ENCODE results near the gene PCAT6. TPM values are rescaled to one million over a fixed set of nuclear protein-coding genes. Genes with fewer than 3 reads are reported as not detected.

Gene PCAT6
- total and polyA plus RNA-seq, 3 donors from 2014 or later: 11.5 to 80.5 (median 29.4) TPM

DNA sequence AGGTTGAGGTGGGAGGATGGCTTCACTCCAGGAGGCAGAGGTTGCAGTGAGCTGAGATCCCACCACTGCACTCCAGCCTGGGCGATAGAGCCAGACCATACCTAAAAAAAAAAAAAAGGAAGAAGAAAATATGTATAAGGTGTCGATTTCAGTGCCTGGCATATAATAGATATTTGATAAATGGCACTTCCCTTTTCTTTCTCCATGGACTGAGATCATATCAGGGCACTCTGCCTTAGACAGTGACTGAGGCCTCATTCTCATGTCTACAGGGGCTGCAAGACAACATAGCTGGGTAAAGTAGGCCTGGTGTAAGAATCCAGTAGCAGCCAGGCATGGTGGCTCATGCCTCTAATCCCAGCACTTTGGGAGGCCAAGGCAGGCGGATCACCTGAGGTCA, 21.2 kb downstream of the PCAT6 start:
- Histone ChIP-seq H3K27me3 (no peaks in the 10 kb centered on the region), H3K9me3 (no peaks in the 10 kb centered on the region), H3K36me3 (ENCODE audit: low read depth, missing control alignments) (no peaks in the 10 kb centered on the region), H3K4me1 (no peaks in the 10 kb centered on the region), H3K27ac (no peak overlapping the region), H3K4me3 (no peak overlapping the region)
- intact Hi-C loops (cut with DNase I; ENCODE audit: low total_unique reads): no loop called here
- 88 to 93% methylated on average over 2 to 3 of the region's 3 CpGs for WGBS, 2 donors
- TF ChIP-seq POLR2A (IDR thresholded peaks at IDR 0.05): no peak
- no peak for TF ChIP-seq CTCF (IDR thresholded peaks at IDR 0.05)
- DNase-seq: no peak

DNA sequence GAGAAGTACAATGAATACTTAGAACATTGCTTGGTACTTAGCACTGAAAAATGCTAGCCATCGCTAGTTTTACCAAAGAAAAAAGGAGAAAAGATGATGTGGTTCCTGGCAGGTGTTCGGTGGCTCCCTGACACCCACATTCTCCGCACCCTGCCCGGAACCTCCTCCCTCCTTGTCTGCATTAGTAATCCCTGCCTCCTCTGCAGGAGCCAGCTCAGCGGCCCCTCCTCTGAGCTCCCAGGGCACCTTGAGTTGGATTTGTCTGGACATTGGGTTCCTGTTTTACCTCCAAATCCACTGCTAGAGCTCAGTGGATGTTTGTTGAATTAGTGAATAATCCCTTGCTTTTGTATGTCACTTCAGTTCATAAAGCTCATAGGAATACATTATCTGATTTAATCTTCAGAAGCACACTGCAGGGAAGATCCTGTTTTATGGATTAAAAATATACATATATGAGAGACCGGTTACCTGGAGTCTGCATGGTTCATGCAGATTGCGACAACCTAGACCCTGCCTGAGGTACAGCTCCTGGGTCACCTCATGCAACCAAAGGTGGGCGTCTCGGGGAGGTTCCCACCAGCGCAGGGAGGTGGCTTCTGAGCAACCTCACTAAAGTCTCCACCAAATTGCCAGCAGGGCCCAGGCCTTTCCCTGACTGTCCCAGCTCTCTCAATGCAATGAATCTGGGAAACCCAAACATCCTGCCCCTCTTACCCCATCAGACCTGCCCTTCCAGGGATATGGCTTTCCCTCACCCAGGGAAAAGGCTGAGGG, 24.2 kb downstream of the PCAT6 start:
- WGBS, 2 donors: 91 to 92% methylated on average over 9 to 10 of the region's 10 CpGs
- intact Hi-C loops (cut with DNase I; ENCODE audit: low total_unique reads): no loop called here
- no peak for DNase-seq
- no peak overlapping the region for H3K4me3 ChIP-seq
- H3K27ac ChIP-seq: no peak overlapping the region
- H3K4me1 ChIP-seq: no peaks in the 10 kb centered on the region
- H3K36me3 ChIP-seq (ENCODE audit: low read depth, missing control alignments): no peaks in the 10 kb centered on the region
- H3K9me3 ChIP-seq: no peaks in the 10 kb centered on the region
- TF ChIP-seq CTCF (IDR thresholded peaks at IDR 0.05): no peak
- TF ChIP-seq POLR2A (IDR thresholded peaks at IDR 0.05): no peak
- H3K27me3 ChIP-seq: no peaks in the 10 kb centered on the region

GRCh38 chr1:202835548-202836072, 24.9 kb downstream of the PCAT6 start:
- no peaks in the 10 kb centered on the region for H3K27me3 ChIP-seq
- H3K4me3 ChIP-seq: no peak overlapping the region
- WGBS, 2 donors: 51 to 63% methylated on average over 3 of the region's 3 CpGs
- TF ChIP-seq POLR2A (IDR thresholded peaks at IDR 0.05): no peak
- no peaks in the 10 kb centered on the region for H3K4me1 ChIP-seq
- no peak overlapping the region for H3K27ac ChIP-seq
- DNase-seq: no peak
- intact Hi-C loops (cut with DNase I; ENCODE audit: low total_unique reads): no loop called here
- no peaks in the 10 kb centered on the region for H3K9me3 ChIP-seq
- no peaks in the 10 kb centered on the region for H3K36me3 ChIP-seq (ENCODE audit: low read depth, missing control alignments)

DNA sequence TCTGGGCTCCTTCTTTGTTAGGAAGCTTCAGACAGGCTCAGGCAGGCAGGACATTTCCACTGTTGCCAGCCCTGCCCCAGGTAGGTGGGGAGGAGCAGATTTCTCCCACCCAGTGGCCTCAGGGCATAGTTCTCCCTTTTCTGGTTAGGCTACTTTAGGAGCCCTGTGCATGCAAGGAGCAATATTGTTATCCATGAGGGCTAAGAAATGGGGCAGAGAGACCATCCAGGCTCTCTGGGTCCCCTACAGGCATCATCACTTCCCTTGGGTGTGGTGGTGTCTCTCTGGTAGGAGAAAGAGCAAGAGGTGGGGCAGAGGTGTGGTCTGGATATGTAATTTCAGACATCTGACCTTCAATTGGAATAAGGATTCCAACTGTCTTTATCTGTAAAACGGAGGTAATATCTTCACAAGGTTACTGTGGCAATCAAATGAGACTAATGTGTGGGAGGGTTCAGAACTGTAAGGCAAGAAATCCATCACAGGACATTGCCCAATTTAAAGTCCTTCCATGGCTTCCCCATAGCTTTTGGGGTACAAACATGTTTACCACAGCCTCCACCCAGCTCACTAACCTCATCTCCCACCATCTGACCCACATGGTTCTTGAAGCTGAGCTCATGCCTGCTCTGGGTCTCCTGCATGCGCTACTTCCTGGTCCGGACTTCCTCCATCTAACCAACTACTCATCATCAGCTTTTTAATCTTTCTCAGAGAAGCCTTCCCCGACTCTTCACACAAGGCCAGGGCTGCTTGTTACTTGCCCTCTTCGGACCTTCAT, 26.1 kb downstream of the PCAT6 start:
- Histone ChIP-seq H3K27ac (no peak overlapping the region), H3K4me3 (no peak overlapping the region), H3K9me3 (no peaks in the 10 kb centered on the region), H3K36me3 (ENCODE audit: low read depth, missing control alignments) (no peaks in the 10 kb centered on the region), H3K27me3 (no peaks in the 10 kb centered on the region), H3K4me1 (no peaks in the 10 kb centered on the region)
- DNase-seq: no peak
- intact Hi-C loops (cut with DNase I; ENCODE audit: low total_unique reads): no loop called here
- 70 to 71% methylated on average over 5 of the region's 5 CpGs for WGBS, 2 donors
- no peak for TF ChIP-seq CTCF (IDR thresholded peaks at IDR 0.05)
- TF ChIP-seq POLR2A (IDR thresholded peaks at IDR 0.05): no peak

DNA sequence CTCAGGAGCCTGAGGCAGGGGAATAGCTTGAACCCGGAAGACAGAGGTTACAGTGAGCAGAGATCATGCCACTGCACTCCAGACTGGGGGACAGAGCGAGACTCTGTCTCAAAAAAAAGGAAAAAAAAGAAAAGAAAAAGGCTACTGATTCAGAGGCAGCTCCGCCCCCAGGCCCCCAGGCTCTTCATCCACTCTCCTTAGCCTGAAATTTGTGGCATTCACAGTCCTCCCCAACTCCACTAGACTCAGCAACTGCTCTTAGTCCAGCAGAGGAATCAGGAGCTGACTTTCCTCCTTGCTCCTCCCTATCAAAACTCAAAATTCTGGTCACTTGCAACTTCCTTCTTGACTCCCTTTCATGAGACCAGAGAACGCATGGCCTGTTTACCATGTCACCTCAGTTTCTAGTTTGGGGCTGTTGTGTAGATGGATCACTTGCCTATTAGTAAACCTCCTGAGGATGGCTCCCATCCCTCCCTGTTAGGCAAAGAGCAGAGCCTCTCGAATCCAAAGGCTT, 27.1 kb downstream of the PCAT6 start:
- intact Hi-C loops (cut with DNase I; ENCODE audit: low total_unique reads): no loop called here
- no peaks in the 10 kb centered on the region for H3K36me3 ChIP-seq (ENCODE audit: low read depth, missing control alignments)
- 94% methylated on average over 5 of the region's 5 CpGs for WGBS, 2 donors
- no peaks in the 10 kb centered on the region for H3K4me1 ChIP-seq
- no peak overlapping the region for H3K4me3 ChIP-seq
- DNase-seq: no peak
- H3K27me3 ChIP-seq: no peaks in the 10 kb centered on the region
- TF ChIP-seq CTCF (IDR thresholded peaks at IDR 0.05) (no peak), POLR2A (IDR thresholded peaks at IDR 0.05) (no peak)
- H3K9me3 ChIP-seq: no peaks in the 10 kb centered on the region
- H3K27ac ChIP-seq: no peak overlapping the region

All from testis (tissue), 3 donors.